Hematopoietic multipotent progenitor cell (in vitro differentiated cells): ENCODE data around the gene AHR. TPM values are rescaled to one million over a fixed set of nuclear protein-coding genes. Genes with fewer than 3 reads are reported as not detected.
"Not testable (repeated sequence)": the region's sequence is repeated elsewhere in the genome, so short reads cannot be mapped to it uniquely, and the experiment has no call there.

Source experiments
- DNase-seq, 3 donors: peaks; one replicate each; pipeline ENCODE4 v3.0.0-alpha.2; 2011 to 2015; ENCODE audit warnings: low read depth in 2 of 3, low spot score in 2 of 3
- total RNA-seq: library from RNA; depleted of rRNA; stranded (reverse); fragments of >200 nt; gene quantifications from one replicate; pipeline ENCODE4 v1.2.3, GENCODE V29; 2012

Gene AHR
- total RNA-seq, 1 donor, result 76.7 TPM

- DNase-seq, result no peak
Observed at GRCh38 chr7:17333221-17333620, 34.8 kb downstream of the AHR start.

GRCh38 chr7:17336168-17336567, 37.7 kb downstream of the AHR start:
- DNase-seq, result no peak

GRCh38 chr7:17339139-17339538, 40.7 kb downstream of the AHR start:
- DNase-seq, result no peak

- DNase-seq, result no peak
Observed at GRCh38 chr7:17339952-17340351, 41.5 kb downstream of the AHR start.

- no peak for DNase-seq
Observed at GRCh38 chr7:17340655-17341054, 42.2 kb downstream of the AHR start.

- DNase-seq, result no peak
Observed at GRCh38 chr7:17342756-17343155, 44.3 kb downstream of the AHR start.

GRCh38 chr7:17347401-17347800, 48.9 kb downstream of the AHR start:
- no peak for DNase-seq

- DNase-seq, result not testable (repeated sequence)
Observed at GRCh38 chr7:17348932-17349331, 50.5 kb downstream of the AHR start.

GRCh38 chr7:17350321-17350720, 51.9 kb downstream of the AHR start:
- not testable (repeated sequence) for DNase-seq

- not testable (repeated sequence) for DNase-seq
Observed at GRCh38 chr7:17353650-17354419, 55.4 kb downstream of the AHR start.

GRCh38 chr7:17354473-17354872, 56.0 kb downstream of the AHR start:
- no peak for DNase-seq

GRCh38 chr7:17355050-17355449, 56.6 kb downstream of the AHR start:
- no peak for DNase-seq

GRCh38 chr7:17357952-17358351, 59.5 kb downstream of the AHR start:
- no peak for DNase-seq

GRCh38 chr7:17359610-17360009, 61.2 kb downstream of the AHR start:
- DNase-seq, result no peak

- DNase-seq, result peak in 1 of 3 donors; percentile 19
Observed at GRCh38 chr7:17362439-17363105, 64.1 kb downstream of the AHR start.

GRCh38 chr7:17364671-17365070, 66.2 kb downstream of the AHR start:
- no peak for DNase-seq

GRCh38 chr7:17365775-17366174, 67.3 kb downstream of the AHR start:
- no peak for DNase-seq

- no peak for DNase-seq
Observed at GRCh38 chr7:17367502-17367901, 69.0 kb downstream of the AHR start.

- no peak for DNase-seq
Observed at GRCh38 chr7:17368856-17369524, 70.5 kb downstream of the AHR start.

- peak in 2 of 3 donors; percentile 44 to 88 for DNase-seq
Observed at GRCh38 chr7:17369691-17370426, 71.4 kb downstream of the AHR start.
